Effector memory CD8-positive, alpha-beta T cell (primary cell): Measurements from ENCODE around the gene PFDN5.

Experiments used
- ATAC-seq: fragments of 150-1000 bp; cut with Tn5 transposase; replicated peaks from 2 replicates; pipeline ENCODE4 v1.10.0; 2021; ENCODE audit warnings: mild to moderate bottlenecking, moderate library complexity
- DNase-seq, 3 experiments: peaks; one replicate each; pipeline ENCODE4 v3.0.0; 2021
- H3K27ac Mint-ChIP-seq, 2 donors: one replicate each; pipeline ENCODE4 v1.8.0; 2022; ENCODE audit warnings: mild to moderate bottlenecking in 2 of 2, mixed read lengths in 2 of 2, moderate library complexity in 2 of 2
- H3K27me3 Mint-ChIP-seq, 2 donors: one replicate each; pipeline ENCODE4 v1.8.0; 2022; ENCODE audit warnings: mixed read lengths in 2 of 2
- H3K36me3 Mint-ChIP-seq: one replicate; pipeline ENCODE4 v1.8.0; 2022; ENCODE audit warnings: mild to moderate bottlenecking, moderate library complexity, mixed read lengths; ENCODE audit not compliant: insufficient read depth
- H3K4me1 Mint-ChIP-seq, 2 donors: one replicate each; pipeline ENCODE4 v1.8.0; 2022; ENCODE audit warnings: low read depth in 2 of 2, mixed read lengths in 2 of 2
- H3K4me3 Mint-ChIP-seq, 2 donors: one replicate each; pipeline ENCODE4 v1.8.0; 2022; ENCODE audit warnings: mild to moderate bottlenecking in 2 of 2, mixed read lengths in 2 of 2, moderate library complexity in 2 of 2
- H3K9me3 Mint-ChIP-seq, 2 donors: one replicate each; pipeline ENCODE4 v1.8.0; 2022; ENCODE audit warnings: mixed read lengths in 2 of 2

PFDN5 gene

GRCh38 chr12:53343449-53343848 lies 48.1 kb downstream of the PFDN5 start:
- H3K36me3 Mint-ChIP-seq, result no peaks in the 10 kb centered on the region
- ATAC-seq (no peak), DNase-seq (no peak)
- H3K4me3 Mint-ChIP-seq, result peak overlapping the region; percentile 66 to 88
- H3K9me3 Mint-ChIP-seq, result no peaks in the 10 kb centered on the region
- peaks cover 11 to 21% of the 10 kb centered on the region in 2 donors for H3K4me1 Mint-ChIP-seq
- H3K27ac Mint-ChIP-seq, result peak overlapping the region; percentile 59 to 82
- peaks cover 6 to 18% of the 10 kb centered on the region in 2 donors for H3K27me3 Mint-ChIP-seq

DNA sequence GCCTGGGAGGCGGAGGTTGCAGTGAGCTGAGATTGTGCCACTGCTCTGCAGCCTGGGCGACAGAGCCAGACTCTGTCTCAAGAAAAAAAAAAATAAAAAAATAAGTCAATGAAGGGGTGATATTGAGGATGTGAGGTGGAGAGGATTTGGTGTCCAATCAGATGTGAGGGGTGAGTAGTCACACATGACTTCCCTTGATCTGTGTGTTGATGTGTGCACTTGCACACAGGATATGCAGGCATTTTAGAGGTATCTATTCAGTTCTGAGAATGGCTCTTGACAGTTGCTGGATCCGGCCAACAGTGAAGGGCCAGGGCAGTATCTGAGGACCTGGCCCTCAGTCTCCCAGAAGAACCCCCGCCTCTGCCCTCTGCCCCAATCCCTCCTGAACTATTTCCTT lies 48.6 kb downstream of the PFDN5 start:
- Mint-ChIP-seq H3K4me1 (peaks cover 11 to 19% of the 10 kb centered on the region in 2 donors), H3K4me3 (peak overlapping the region; percentile 66 to 88), H3K27me3 (peaks cover 5 to 15% of the 10 kb centered on the region in 2 donors), H3K9me3 (no peaks in the 10 kb centered on the region), H3K36me3 (no peaks in the 10 kb centered on the region), H3K27ac (peak overlapping the region; percentile 59 to 96)
- ATAC-seq (no peak), DNase-seq (no peak)

- peak overlapping the region in 1 of 2 donors; percentile 96 for H3K27ac Mint-ChIP-seq
- peak overlapping the region; percentile 66 to 88 for H3K4me3 Mint-ChIP-seq
- peak; percentile 16 for ATAC-seq
- no peaks in the 10 kb centered on the region for H3K36me3 Mint-ChIP-seq
- peaks cover 5 to 15% of the 10 kb centered on the region in 2 donors for H3K27me3 Mint-ChIP-seq
- peaks cover 11 to 19% of the 10 kb centered on the region in 2 donors for H3K4me1 Mint-ChIP-seq
- H3K9me3 Mint-ChIP-seq, result no peaks in the 10 kb centered on the region
- DNase-seq, result peak in 1 of 3 experiments; percentile 9
Measured at GRCh38 chr12:53344487-53344823, 49.1 kb downstream of the PFDN5 start.

- peak overlapping the region; percentile 88 to 95 for H3K4me3 Mint-ChIP-seq
Measured at GRCh38 chr12:53344824-53345485, 49.6 kb downstream of the PFDN5 start.

DNA sequence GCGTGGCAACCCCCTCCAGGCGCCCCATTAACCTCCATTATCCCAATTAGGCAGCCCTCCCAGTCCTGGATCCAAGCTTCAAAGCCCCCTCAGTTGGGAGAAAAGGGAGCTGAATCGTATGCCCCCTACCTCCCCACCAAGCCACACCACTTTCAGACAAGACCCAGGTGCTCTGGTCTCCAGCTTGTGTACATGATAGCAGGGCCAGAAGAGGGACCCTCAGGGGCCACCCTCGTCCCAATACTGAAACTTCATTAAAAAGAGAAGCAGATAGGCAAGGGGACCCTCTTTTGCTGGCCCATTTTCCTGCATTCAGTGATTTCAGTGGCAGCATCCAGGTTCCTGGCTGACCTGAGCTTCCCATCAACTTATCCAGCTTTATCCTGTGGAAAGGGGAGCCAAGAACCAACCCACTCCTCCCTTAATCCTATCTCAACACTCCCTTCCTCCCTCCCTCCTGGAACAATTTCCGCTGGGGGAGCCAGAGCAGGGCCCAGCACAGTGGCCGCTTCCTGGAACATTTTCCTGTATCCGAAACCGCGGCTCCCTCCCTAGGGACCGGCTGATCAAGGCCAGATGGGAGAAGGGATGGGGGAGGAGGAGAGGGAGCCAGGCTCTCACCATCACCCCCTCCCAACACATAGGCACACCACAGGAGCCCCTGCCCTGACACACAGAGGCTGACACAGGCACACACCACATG lies 50.3 kb downstream of the PFDN5 start:
- ATAC-seq, result no peak

More at GRCh38 chr12:53344824-53345485, 49.6 kb downstream of the PFDN5 start:
- Mint-ChIP-seq H3K9me3 (no peaks in the 10 kb centered on the region), H3K4me1 (peaks cover 11 to 19% of the 10 kb centered on the region in 2 donors), H3K27ac (peak overlapping the region; percentile 85 to 96), H3K36me3 (no peaks in the 10 kb centered on the region), H3K27me3 (peaks cover 5 to 10% of the 10 kb centered on the region in 2 donors)
- DNase-seq (peak; percentile 36 to 59 (median 44)), ATAC-seq (peak; percentile 81)

GRCh38 chr12:53346491-53346890 lies 51.1 kb downstream of the PFDN5 start:
- H3K4me1 Mint-ChIP-seq, result peaks cover 11 to 19% of the 10 kb centered on the region in 2 donors
- no peak for ATAC-seq
- H3K9me3 Mint-ChIP-seq, result no peaks in the 10 kb centered on the region
- H3K27me3 Mint-ChIP-seq, result no peaks in the 10 kb centered on the region
- no peak overlapping the region for H3K27ac Mint-ChIP-seq
- H3K4me3 Mint-ChIP-seq, result no peak overlapping the region
- DNase-seq, result no peak
- H3K36me3 Mint-ChIP-seq, result no peaks in the 10 kb centered on the region

More for the DNA sequence above, 50.3 kb downstream of the PFDN5 start:
- Mint-ChIP-seq H3K27me3 (peaks cover 1 to 3% of the 10 kb centered on the region in 2 donors), H3K4me1 (peaks cover 11 to 19% of the 10 kb centered on the region in 2 donors), H3K9me3 (no peaks in the 10 kb centered on the region), H3K27ac (peak overlapping the region; percentile 85 to 96), H3K36me3 (no peaks in the 10 kb centered on the region), H3K4me3 (peak overlapping the region; percentile 88 to 95)
- DNase-seq, result no peak

DNA sequence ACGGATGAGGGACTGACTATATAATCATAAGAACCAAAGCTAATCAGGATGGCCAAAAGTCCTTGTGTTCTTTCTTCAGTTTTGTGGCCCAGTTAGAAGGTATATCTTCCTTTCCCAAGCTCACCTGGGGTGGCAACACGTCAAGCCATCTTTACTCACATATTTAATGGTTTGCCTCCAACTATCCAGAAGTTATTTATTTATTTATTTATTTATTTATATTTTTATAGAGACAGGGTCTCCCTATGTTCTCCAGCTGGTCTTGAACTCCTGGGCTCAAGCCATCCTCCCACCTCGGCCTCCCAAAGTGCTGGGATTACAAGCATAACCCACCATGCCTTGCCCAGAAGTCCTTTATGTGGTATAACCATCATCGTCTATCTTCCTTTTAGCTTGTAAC lies 52.6 kb downstream of the PFDN5 start:
- H3K27me3 Mint-ChIP-seq, result no peaks in the 10 kb centered on the region
- H3K4me1 Mint-ChIP-seq, result peaks cover 15 to 26% of the 10 kb centered on the region in 2 donors
- ATAC-seq (no peak), DNase-seq (no peak)
- H3K36me3 Mint-ChIP-seq, result no peaks in the 10 kb centered on the region
- no peak overlapping the region for H3K27ac Mint-ChIP-seq
- no peak overlapping the region for H3K4me3 Mint-ChIP-seq
- no peaks in the 10 kb centered on the region for H3K9me3 Mint-ChIP-seq
